IPS DF 4.7 (cell line): ENCODE measurements around the gene INHBB.

Source experiments
- DNase-seq: peaks from one replicate; pipeline ENCODE4 v3.0.0-alpha.2; 2013; ENCODE audit warnings: low spot score; ENCODE audit errors: extremely low read depth

The INHBB gene

GRCh38 chr2:120396013-120396860 lies 50.3 kb downstream of the INHBB start:
- no peak for DNase-seq

DNA sequence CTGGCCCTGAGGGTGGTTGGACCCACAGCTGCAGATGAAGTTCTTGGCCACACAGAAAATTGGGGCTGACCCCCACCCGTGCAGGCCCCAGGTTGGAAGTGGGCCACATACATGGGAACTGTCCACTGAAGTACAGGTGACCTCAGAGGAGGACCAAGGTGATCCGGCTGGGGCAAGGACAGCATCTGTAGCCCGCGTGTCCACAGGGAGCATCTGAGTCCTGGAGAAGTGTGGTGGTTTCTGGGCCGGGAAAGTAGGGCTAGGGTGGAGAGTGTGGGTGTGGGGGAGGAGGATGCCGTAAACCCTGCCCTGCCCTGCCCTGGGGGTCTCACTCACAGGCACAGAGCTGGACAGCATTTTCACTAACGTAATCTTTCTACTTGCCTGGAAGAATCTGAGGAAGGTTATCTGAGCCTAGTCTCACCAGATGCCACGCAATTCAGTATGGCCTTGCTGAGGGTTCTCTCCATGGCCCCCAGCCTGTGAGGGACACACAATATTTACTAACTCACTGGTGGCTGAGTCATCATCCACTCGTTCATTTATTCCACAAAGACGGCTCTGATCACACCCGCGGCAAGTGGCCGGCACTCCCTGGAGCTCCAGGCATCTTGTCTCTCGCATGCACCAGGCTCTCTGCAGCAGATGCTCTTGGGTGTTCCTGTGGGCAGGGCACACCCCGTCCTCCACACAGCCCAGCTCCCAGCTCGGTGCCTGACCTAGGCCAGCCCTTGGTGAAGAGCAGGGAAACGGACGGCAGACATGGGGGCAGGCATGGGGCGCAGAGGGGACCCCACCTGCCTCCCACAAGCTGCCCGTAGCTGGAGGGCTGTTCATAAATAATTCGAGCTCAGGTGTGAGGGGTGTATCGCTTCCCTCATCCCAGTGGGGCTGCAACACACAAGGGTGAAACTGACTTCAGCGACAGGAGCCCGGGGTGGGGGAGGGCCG lies 51.2 kb downstream of the INHBB start:
- no peak for DNase-seq

- DNase-seq: no peak
These were observed 52.4 kb downstream of the INHBB start for GRCh38 chr2:120398051-120398995.

DNA sequence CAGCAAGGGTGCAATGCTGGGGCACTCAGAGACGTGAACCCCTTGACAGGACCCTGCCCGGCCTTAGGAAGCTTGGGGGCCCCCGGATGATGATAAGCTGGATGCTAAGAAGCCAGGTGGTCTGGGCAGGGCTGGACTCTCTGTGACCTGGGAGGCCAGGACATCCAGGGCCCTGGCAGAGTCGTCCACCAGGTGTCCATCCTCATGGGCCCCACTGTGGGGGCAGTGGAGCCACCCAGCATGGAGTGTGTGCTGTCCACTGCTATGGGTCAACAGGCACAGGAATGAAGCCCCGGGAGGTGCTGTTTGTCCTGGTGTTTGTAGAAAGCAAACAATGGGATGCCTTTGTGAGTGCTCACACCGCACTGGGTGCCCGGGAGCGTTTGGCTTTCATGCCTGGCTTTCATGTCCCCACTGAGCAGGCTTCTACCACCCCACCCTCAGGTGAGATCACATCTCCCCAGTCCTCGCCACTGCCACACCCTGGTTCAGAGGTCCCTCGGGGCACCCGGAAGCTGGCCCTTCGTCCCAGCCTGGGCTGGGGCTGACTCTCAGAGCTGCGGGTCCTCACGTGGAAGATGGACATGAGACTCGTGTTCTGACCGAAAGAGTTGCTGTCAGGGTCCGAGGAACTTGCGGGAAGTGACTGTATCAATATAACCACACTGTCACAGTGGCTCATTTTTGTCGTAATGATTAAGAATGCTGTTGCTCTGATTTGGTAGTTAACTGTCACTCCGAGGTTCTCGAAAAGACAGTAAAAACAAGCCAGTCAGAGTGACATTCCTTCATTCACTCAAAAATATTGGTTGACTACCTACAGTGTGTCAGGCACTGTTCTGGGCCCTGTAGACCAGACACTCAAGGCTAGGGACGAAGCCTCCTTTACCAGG lies 53.3 kb downstream of the INHBB start:
- no peak for DNase-seq

- DNase-seq: no peak
These were observed 53.9 kb downstream of the INHBB start for GRCh38 chr2:120399889-120400240.

- DNase-seq: no peak
These were observed 54.6 kb downstream of the INHBB start for GRCh38 chr2:120400551-120400950.
